Measurements from ENCODE around the gene FCER1G. TPM values are rescaled to one million over a fixed set of nuclear protein-coding genes. Genes with fewer than 3 reads are reported as not detected.

The FCER1G gene
- total and polyA plus RNA-seq, 9 of the 15 experiments (the other 6 are each of a cell fraction or from before 2014, with no cell fraction given) = 0.15 to 0.69 (median 0.31) TPM; not detected in 2

DNA sequence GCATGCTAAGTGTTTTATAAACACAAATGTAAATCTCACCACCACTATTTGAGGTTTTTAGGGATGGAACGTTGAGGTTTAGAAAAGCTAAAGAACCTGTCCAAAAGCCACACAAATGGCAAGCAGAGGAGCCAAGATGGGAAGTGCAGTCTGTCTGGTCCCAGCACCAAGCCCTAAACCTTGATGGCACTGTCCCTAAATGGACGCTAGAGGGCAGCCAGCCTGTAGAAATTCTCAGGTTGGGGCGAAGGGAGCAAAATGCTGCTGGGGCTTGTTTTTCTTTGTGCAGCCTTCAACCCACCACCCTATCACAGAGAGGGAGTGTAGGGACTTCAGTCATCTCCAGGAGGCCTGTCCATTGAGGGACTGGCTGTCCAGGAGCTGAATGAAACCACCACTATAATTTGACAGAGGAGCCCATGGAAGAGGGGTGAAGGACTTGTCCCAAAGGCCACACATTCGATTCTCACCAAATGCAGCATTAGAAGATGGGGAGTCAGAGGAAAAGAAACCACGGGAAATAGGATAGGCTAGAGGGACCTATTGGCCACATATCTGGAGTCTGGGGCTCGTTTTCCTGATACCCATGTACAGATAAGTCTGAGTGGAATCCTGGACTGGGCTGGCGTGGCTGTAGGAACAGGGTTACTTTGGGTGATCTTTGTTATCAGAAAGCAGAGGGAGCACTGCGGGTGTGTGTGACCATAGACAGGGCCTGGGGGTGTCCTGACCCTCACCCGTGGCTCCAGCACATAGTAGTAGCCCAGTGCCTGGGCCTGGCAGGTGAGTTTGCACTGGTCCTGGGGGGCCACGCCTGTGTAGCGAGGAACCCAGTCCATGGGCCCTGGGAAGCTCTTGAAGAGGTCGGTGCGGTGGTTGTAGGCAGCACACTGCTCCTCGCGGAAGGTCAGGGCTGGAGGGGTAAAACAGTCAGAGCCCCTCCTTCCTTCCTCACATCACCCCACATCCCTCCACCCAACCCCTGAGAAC lies 22.3 kb upstream of the FCER1G start (continued):
- TF ChIP-seq, protein P1, sequence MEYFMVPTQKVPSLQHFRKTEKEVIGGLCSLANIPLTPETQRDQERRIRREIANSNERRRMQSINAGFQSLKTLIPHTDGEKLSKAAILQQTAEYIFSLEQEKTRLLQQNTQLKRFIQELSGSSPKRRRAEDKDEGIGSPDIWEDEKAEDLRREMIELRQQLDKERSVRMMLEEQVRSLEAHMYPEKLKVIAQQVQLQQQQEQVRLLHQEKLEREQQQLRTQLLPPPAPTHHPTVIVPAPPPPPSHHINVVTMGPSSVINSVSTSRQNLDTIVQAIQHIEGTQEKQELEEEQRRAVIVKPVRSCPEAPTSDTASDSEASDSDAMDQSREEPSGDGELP (CRISPR knock-in tag; IDR thresholded peaks at IDR 0.05; ENCODE audit: borderline replicate concordance) = no peak
- peak; percentile 57; the same call in 1 of the 2 replicates for TF ChIP-seq STAG1 (CRISPR knock-in tag; IDR thresholded peaks at IDR 0.05; ENCODE audit: borderline replicate concordance)
- TF ChIP-seq KDM1A (IDR thresholded peaks at IDR 0.05) = no peak
- no peak for TF ChIP-seq MEF2A (IDR thresholded peaks at IDR 0.05; ENCODE audit: control insufficient read depth, low read depth, low read length)
- no peak for TF ChIP-seq SMARCE1 (IDR thresholded peaks at IDR 0.05)
- TF ChIP-seq, protein P2, sequence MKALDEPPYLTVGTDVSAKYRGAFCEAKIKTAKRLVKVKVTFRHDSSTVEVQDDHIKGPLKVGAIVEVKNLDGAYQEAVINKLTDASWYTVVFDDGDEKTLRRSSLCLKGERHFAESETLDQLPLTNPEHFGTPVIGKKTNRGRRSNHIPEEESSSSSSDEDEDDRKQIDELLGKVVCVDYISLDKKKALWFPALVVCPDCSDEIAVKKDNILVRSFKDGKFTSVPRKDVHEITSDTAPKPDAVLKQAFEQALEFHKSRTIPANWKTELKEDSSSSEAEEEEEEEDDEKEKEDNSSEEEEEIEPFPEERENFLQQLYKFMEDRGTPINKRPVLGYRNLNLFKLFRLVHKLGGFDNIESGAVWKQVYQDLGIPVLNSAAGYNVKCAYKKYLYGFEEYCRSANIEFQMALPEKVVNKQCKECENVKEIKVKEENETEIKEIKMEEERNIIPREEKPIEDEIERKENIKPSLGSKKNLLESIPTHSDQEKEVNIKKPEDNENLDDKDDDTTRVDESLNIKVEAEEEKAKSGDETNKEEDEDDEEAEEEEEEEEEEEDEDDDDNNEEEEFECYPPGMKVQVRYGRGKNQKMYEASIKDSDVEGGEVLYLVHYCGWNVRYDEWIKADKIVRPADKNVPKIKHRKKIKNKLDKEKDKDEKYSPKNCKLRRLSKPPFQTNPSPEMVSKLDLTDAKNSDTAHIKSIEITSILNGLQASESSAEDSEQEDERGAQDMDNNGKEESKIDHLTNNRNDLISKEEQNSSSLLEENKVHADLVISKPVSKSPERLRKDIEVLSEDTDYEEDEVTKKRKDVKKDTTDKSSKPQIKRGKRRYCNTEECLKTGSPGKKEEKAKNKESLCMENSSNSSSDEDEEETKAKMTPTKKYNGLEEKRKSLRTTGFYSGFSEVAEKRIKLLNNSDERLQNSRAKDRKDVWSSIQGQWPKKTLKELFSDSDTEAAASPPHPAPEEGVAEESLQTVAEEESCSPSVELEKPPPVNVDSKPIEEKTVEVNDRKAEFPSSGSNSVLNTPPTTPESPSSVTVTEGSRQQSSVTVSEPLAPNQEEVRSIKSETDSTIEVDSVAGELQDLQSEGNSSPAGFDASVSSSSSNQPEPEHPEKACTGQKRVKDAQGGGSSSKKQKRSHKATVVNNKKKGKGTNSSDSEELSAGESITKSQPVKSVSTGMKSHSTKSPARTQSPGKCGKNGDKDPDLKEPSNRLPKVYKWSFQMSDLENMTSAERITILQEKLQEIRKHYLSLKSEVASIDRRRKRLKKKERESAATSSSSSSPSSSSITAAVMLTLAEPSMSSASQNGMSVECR (CRISPR knock-in tag; IDR thresholded peaks at IDR 0.05) = no peak
- no peak for TF ChIP-seq RFX1 (IDR thresholded peaks at IDR 0.05)
- TF ChIP-seq, protein P3, sequence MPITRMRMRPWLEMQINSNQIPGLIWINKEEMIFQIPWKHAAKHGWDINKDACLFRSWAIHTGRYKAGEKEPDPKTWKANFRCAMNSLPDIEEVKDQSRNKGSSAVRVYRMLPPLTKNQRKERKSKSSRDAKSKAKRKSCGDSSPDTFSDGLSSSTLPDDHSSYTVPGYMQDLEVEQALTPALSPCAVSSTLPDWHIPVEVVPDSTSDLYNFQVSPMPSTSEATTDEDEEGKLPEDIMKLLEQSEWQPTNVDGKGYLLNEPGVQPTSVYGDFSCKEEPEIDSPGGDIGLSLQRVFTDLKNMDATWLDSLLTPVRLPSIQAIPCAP (CRISPR knock-in tag; IDR thresholded peaks at IDR 0.05; ENCODE audit: borderline replicate concordance) = no peak
- TF ChIP-seq PURB (CRISPR knock-in tag; IDR thresholded peaks at IDR 0.05; ENCODE audit: low read depth) = no peak
- TF ChIP-seq, protein P4, sequence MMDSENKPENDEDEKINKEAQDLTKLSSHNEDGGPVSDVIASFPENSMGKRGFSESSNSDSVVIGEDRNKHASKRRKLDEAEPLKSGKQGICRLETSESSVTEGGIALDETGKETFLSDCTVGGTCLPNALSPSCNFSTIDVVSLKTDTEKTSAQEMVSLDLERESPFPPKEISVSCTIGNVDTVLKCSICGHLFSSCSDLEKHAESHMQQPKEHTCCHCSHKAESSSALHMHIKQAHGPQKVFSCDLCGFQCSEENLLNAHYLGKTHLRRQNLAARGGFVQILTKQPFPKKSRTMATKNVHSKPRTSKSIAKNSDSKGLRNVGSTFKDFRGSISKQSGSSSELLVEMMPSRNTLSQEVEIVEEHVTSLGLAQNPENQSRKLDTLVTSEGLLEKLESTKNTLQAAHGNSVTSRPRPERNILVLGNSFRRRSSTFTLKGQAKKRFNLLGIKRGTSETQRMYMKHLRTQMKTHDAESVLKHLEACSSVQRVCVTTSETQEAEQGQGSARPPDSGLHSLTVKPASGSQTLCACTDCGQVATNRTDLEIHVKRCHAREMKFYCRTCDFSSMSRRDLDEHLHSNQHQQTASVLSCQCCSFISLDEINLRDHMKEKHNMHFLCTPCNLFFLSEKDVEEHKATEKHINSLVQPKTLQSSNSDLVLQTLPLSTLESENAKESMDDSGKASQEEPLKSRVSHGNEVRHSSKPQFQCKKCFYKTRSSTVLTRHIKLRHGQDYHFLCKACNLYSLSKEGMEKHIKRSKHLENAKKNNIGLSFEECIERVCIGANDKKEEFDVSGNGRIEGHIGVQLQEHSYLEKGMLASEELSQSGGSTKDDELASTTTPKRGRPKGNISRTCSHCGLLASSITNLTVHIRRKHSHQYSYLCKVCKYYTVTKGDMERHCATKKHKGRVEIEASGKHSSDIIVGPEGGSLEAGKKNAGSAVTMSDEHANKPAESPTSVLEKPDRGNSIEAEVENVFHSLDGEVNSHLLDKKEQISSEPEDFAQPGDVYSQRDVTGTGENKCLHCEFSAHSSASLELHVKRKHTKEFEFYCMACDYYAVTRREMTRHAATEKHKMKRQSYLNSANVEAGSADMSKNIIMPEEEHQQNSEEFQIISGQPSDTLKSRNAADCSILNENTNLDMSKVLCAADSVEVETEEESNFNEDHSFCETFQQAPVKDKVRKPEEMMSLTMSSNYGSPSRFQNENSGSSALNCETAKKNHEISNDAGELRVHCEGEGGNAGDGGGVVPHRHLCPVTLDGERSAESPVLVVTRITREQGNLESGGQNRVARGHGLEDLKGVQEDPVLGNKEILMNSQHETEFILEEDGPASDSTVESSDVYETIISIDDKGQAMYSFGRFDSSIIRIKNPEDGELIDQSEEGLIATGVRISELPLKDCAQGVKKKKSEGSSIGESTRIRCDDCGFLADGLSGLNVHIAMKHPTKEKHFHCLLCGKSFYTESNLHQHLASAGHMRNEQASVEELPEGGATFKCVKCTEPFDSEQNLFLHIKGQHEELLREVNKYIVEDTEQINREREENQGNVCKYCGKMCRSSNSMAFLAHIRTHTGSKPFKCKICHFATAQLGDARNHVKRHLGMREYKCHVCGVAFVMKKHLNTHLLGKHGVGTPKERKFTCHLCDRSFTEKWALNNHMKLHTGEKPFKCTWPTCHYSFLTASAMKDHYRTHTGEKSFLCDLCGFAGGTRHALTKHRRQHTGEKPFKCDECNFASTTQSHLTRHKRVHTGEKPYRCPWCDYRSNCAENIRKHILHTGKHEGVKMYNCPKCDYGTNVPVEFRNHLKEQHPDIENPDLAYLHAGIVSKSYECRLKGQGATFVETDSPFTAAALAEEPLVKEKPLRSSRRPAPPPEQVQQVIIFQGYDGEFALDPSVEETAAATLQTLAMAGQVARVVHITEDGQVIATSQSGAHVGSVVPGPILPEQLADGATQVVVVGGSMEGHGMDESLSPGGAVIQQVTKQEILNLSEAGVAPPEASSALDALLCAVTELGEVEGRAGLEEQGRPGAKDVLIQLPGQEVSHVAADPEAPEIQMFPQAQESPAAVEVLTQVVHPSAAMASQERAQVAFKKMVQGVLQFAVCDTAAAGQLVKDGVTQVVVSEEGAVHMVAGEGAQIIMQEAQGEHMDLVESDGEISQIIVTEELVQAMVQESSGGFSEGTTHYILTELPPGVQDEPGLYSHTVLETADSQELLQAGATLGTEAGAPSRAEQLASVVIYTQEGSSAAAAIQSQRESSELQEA (IDR thresholded peaks at IDR 0.05; ENCODE audit: low read depth) = no peak
- no peak for TF ChIP-seq ZBTB7A (IDR thresholded peaks at IDR 0.05; ENCODE audit: borderline replicate concordance, control insufficient read depth, low read depth, low read length)
